H1 (cell line): ENCODE data around the gene AVPR2.

Experiments used
- CTCF ChIP-seq, 3 experiments: IDR thresholded peaks; 1 replicate in 2 of 3; 2 replicates in 1 of 3; pipeline versions ENCODE4 v1.5.1 to v1.6.1; 2011; ENCODE audit warnings: low read length in 3 of 3, mild to moderate bottlenecking in 3 of 3, inconsistent platforms in 2 of 3, low read depth in 1 of 3, moderate library complexity in 1 of 3; ENCODE audit not compliant: insufficient read depth in 1 of 3; ENCODE audit errors: control extremely low read depth in 1 of 3
- EZH2 ChIP-seq: fragments of 200-600 bp; sonication (generic); IDR thresholded peaks from 2 replicates; pipeline ENCODE4 v1.7.1; 2012; ENCODE audit warnings: low read depth, mild to moderate bottlenecking, moderate library complexity, low read length, inconsistent platforms; ENCODE audit not compliant: severe bottlenecking
- HDAC2 ChIP-seq, 2 experiments: fragments of 300-600 bp in 1 of 2; sonication (generic) in 1 of 2; IDR thresholded peaks; 2 replicates each; pipeline ENCODE4 v1.6.1; 2011 to 2012; ENCODE audit warnings: low read depth in 2 of 2, low read length in 2 of 2, mild to moderate bottlenecking in 2 of 2, moderate library complexity in 2 of 2, borderline replicate concordance in 1 of 2, inconsistent platforms in 1 of 2
- KDM5A ChIP-seq: fragments of 200-600 bp; IDR thresholded peaks from 2 replicates; pipeline ENCODE4 v1.7.1; 2012; ENCODE audit warnings: mild to moderate bottlenecking, low read length, inconsistent platforms, mixed read lengths
- SRF ChIP-seq: IDR thresholded peaks from 2 replicates; pipeline ENCODE4 v1.6.1; 2011; ENCODE audit warnings: mild to moderate bottlenecking, low read depth, low read length, moderate library complexity
- YY1 ChIP-seq: IDR thresholded peaks from 2 replicates; pipeline ENCODE4 v1.6.1; 2011; ENCODE audit warnings: low read depth, mild to moderate bottlenecking, low read length
- ZNF274 ChIP-seq: IDR thresholded peaks from 2 replicates; pipeline ENCODE4 v1.7.0; 2012; ENCODE audit warnings: low read length, borderline replicate concordance; ENCODE audit errors: extremely low read depth
- TF ChIP-seq, protein P1 (sequence below): IDR thresholded peaks from 2 replicates; pipeline ENCODE4 v1.6.1; 2012; ENCODE audit warnings: inconsistent platforms

- TF ChIP-seq CTCF (IDR thresholded peaks at IDR 0.05; ENCODE audit: control extremely low read depth in 1 of 3, insufficient read depth in 1 of 3, low read depth in 1 of 3, low read length in 3 of 3) (no peak), EZH2 (no peak), SRF (no peak), HDAC2 (IDR thresholded peaks at IDR 0.05; ENCODE audit: borderline replicate concordance in 1 of 2, low read depth in 2 of 2, low read length in 2 of 2) (no peak), YY1 (no peak), KDM5A (no peak), ZNF274 (no peak)
- TF ChIP-seq, protein P1, sequence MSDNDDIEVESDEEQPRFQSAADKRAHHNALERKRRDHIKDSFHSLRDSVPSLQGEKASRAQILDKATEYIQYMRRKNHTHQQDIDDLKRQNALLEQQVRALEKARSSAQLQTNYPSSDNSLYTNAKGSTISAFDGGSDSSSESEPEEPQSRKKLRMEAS = no peak
Observed at GRCh38 chrX:153921511-153922446, 17.3 kb downstream of the AVPR2 start.
